ENCODE results near the gene HSFY2.
"Not testable (repeated sequence)": the region's sequence is repeated elsewhere in the genome, so short reads cannot be mapped to it uniquely, and the experiment has no call there.

Gene HSFY2, protein sequence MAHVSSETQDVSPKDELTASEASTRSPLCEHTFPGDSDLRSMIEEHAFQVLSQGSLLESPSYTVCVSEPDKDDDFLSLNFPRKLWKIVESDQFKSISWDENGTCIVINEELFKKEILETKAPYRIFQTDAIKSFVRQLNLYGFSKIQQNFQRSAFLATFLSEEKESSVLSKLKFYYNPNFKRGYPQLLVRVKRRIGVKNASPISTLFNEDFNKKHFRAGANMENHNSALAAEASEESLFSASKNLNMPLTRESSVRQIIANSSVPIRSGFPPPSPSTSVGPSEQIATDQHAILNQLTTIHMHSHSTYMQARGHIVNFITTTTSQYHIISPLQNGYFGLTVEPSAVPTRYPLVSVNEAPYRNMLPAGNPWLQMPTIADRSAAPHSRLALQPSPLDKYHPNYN

DNA sequence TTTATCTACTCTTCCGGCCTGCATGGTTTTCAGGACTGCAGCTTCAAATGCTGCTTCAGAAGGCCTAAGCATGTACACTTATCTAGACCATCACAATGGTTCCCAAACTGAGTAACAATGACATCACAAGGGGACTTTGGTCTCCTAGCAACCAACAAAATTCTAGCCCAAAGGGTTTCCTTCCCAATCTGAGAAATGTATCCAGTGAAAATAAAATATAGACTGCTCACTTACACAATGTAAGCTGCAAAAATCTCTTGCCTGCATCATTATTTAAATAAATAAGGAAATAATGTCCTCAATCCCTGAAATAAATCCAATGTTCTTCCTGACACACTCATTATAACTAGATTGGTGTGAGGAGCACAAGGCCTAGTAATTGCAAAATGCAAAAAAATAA is at the start of gene HSFY2:
TSS of gene HSFY2 (minus strand) at position 101 of the 400 bp plus-strand sequence. CDS start 117 bp downstream, outside the sequence.
- not testable (repeated sequence) for DNase-seq (ENCODE audit: low read depth in 2 of 2); H3K4me3 ChIP-seq (replicated peaks in 1 of 2; ENCODE audit: low read depth in 2 of 2, low read length in 2 of 2)

DNA sequence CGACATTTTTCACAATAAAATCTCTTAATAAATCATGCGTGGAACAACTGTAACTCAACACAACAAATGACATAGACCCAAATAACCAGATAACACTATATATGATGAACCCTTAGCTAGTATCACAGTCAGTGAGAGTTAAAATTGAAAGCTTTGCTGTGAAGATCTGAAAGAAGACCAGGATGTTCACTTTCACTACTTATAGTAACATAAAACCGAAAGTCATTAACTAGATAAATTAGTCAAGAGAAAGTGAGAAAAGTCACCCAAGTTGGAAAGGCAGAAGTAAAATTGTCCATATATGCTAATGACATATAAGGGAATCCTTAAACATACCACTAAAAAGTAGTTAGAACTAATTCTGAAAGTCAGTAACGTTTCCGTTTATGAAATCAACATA is 42.2 kb upstream of the HSFY2 start:
- DNase-seq (ENCODE audit: low read depth in 2 of 2); H3K4me3 ChIP-seq (replicated peaks in 1 of 2; ENCODE audit: low read depth in 2 of 2, low read length in 2 of 2): not testable (repeated sequence)

DNA sequence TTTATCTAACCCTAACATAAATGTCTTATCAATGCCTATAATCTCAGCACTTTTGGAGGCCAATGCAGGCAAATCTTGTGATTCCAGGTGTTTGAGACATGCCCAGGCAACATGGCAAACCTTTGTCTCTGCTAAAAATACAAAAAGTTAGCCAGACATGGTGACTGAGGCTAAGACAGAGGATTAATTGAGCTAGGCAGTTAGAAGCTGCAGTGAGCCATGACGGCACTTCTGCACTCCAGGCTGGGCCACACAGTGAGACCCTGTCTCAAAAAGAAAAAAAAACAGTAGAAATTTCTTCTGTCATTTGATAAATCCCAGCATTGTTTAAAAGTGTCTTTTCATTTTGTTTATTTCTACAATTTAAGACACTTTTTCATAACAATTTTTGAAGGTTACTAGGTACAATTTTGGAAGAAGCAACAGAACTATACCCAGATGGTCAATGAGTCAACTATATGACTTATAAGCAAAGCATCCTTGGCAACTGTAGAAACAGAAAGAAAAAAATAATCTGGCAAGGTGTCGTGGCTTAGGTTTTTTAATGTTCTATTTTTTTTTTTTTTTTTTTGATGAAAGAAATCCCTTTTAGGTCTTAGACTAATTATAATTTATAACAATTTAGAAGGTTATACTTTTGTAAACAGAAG is 15.3 kb upstream of the HSFY2 start:
- H3K4me3 ChIP-seq (replicated peaks in 1 of 2; ENCODE audit: low read depth in 2 of 2, low read length in 2 of 2); DNase-seq (ENCODE audit: low read depth in 2 of 2): not testable (repeated sequence)

DNA sequence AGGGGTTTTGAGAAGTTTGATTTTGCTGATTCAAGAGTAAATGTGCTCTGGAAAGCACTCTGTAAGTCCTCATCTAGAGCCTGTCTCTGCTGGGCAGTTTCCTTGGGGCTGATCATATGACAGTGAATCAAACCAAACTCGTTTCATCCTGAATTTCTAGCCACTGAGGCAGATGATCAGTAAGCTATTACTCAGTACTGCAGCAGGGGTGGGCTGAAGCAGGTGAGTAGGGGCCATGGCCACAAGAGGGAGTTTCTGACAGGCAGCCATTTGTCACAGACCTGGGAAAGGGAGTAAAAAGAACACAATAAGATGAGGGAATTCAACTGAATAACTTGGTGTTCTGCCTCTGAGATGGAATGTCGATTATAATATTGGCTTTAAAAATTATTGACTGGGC is 19.5 kb downstream of the HSFY2 start:
- not testable (repeated sequence) for H3K4me3 ChIP-seq (replicated peaks in 1 of 2; ENCODE audit: low read depth in 2 of 2, low read length in 2 of 2); DNase-seq (ENCODE audit: low read depth in 2 of 2)

DNA sequence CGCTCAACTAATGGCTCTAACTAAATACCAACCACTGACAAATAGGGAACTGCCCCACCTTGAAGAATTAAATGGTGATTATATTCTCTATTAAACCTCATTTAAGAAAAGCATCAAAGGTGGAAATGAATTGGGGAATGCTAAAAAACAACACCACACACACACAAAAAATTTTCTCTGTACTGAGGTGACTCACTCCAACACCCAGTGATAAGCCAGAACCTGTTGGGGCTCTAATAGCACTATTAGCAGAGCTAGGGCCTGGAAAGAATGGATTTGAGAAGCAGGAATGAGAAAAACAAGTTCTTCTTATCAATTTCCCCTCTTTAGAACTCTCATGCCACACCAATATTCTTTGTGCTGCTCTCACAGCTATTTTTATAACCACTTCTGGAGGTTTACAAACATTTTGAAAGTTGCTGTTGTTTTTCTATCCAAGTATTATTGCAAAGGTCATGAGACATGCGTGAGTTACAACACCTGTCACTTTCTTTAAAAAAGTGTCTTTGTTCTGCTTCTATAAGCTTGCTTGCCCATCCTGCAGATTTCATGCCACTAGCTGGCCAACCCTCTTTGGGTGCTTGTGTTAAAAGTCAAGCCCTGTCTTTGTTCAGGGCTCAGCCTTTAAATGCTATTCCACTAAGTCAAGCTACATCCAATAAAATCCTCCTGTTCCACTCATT is 20.3 kb downstream of the HSFY2 start:
- H3K4me3 ChIP-seq (replicated peaks in 1 of 2; ENCODE audit: low read depth in 2 of 2, low read length in 2 of 2); DNase-seq (ENCODE audit: low read depth in 2 of 2): not testable (repeated sequence)

DNA sequence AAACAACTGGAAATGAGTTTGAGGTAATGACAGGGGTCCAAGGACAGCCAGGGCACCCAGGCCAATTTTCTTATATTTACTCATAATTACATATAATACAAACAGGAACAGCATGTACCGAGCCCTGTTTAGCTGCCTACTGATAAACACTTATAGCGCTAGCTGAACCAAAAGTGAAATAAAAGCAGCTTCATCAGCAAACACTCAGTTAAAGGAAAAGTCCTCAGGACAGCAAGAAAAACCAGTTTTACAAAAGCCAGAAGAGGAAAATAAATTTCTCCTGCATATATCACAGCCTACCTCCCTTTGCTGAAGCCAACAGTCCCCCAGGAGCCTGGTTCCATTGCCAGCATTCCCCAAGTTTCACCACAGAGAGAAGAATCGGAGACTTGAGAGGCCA is 49.8 kb downstream of the HSFY2 start:
- DNase-seq (ENCODE audit: low read depth in 2 of 2); H3K4me3 ChIP-seq (replicated peaks in 1 of 2; ENCODE audit: low read depth in 2 of 2, low read length in 2 of 2): not testable (repeated sequence)
